NCI-H2029 treated with DMSO at 0.1 percent for 48 hours (cell line): Measurements from ENCODE around the gene SIL1.
A peak's percentile ranks its signal among the peaks of the same experiment; 100 is the strongest.
"Not testable (repeated sequence)": the region's sequence is repeated elsewhere in the genome, so short reads cannot be mapped to it uniquely, and the experiment has no call there.

Source experiments
- DNase-seq: peaks from one replicate; lab custom pipeline; 2025; lab: John Stamatoyannopoulos, UW

Gene SIL1

GRCh38 chr5:139105621-139106071, 92.5 kb downstream of the SIL1 start:
- peak; percentile 95 for DNase-seq

- DNase-seq: peak; percentile 89
Observed at GRCh38 chr5:139104577-139105276, 93.4 kb downstream of the SIL1 start.

DNA sequence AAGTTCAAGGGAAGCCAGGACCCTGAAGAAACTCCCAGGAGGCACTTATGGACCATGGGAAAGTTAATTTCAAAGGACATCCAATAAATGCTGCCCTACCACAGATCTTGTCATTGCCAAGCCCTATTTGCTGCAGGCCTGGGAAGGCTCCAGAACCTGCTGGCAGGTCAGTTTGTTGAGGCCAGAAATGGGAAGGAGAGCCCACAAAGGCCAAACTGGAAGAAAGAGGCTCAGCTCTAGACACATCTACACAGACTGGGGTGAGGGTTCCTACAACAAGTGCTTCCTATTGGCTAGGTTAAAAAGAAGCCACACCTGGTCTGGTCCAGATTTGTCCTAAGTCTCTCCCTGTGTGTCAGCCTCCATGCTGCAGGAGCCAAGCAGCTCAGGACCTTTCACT, 94.4 kb downstream of the SIL1 start:
- no peak for DNase-seq

GRCh38 chr5:139100825-139101224, 97.3 kb downstream of the SIL1 start:
- peak; percentile 39 for DNase-seq

GRCh38 chr5:139094154-139095131, 103.7 kb downstream of the SIL1 start:
- peak; percentile 75 for DNase-seq

- peak; percentile 44 for DNase-seq
Observed at GRCh38 chr5:139092741-139093343, 105.3 kb downstream of the SIL1 start.

- DNase-seq: no peak
Observed at GRCh38 chr5:139091439-139092156, 106.6 kb downstream of the SIL1 start.

DNA sequence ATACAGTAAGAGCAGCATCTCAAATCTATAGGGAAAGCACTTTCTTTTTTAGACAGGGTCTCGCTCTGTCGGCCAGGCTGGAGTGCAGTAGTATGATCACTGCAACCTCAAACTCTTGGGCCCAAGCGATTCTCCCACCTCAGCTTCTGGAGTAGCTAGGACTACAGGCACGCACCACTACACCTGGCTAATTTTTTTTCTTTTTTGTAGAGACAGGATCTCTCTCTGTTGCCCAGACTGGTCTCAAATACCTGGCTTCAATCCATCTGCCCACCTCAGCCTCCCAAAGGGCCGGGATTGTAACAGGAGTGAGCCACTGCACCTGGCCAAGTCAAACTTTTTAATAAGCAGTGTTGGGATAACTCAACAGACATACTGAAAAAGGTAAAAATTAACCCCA, 107.6 kb downstream of the SIL1 start:
- DNase-seq: no peak

DNA sequence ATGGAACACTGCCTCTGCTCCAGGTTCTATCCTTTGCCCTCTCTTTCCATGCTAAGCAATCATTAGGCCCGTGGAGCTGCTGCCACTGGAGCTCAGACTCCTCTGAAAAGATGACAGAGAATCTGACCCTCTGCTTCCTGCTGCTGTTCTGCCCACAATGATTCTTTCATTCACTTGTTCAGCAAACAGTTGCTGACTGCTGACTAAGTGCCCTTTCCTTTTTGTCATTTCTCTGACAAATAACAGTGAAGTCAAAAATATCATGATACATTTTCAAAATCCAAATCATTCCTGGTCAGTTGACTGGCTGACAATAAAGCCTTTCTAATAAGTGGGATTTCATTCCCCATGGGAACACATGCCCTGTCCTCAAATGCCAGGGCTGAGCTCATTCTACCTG, 110.1 kb downstream of the SIL1 start:
- DNase-seq: no peak

GRCh38 chr5:139082813-139083498, 115.2 kb downstream of the SIL1 start:
- DNase-seq: no peak

GRCh38 chr5:139079991-139080610, 118.1 kb downstream of the SIL1 start:
- DNase-seq: no peak

DNA sequence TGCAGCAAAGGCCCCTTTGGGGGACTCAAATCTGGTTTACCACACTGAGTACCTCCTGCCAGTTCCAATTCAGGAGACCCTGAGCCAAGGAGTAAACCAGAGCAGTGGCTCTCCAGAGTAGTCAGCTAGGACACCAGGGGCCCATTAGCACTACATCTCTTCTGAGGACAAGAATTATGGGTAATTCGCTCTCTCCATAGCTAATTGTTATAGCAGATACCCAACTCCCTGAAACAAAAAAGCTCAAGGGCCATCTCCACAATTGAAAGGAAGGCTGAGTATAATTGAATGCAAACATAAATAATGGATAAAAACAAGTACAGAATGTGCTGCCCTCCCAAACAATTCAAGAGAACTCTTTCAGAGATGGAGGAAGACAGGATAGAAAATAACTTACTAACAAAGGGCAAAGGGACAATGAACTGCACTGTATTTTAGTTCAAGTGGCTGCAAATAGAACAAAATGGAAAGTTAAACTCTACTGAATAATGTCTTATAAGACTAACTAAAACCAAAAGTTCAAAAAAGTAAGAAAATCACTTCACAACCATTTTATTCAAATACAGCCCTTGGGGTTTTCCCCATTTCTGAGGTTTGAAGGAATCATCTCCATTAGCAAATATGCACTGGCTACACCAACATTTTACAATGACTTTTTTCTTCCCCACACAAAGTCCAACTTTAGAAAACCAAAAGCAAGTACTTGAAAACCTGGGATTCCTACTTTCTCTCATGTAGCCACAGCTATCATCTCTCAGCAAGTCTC, 118.8 kb downstream of the SIL1 start:
- DNase-seq: no peak

DNA sequence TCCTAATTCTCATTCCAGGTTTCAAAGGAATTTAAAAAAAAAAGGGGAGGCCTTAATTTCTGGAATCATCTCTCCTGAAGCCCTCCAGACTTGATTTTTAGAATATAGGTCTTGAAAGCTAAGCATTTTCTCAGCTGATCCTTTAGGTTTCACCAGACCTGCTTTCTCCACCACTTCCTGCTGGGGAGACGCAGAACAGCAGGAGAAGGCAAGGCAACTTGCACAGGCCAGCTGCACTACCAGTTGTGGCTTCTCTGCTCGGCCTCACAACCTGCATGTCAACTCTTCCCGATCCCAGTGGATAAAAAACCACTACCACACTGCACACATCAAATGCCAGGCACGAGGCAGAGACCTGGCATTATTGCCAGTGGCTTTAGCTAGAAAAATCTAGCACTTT, 119.8 kb downstream of the SIL1 start:
- no peak for DNase-seq

DNA sequence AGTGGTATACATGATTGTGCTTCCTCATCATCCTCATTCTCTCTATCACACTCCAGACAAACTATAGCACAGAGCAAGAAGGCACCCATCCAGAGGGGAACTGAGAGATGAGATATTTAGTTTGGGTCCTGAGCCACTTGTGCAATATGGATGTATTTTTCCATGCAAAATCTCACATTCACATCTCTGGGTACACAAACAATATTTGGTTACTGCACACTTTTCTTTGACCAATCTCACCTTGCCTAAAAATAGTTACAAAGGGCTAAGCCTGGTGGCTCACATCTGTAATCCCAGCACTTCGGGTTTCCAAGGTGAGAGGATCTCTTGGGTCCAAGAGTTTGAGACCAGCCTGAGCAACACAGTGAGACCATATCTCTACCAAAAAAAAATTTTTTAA, 120.3 kb downstream of the SIL1 start:
- DNase-seq: no peak

DNA sequence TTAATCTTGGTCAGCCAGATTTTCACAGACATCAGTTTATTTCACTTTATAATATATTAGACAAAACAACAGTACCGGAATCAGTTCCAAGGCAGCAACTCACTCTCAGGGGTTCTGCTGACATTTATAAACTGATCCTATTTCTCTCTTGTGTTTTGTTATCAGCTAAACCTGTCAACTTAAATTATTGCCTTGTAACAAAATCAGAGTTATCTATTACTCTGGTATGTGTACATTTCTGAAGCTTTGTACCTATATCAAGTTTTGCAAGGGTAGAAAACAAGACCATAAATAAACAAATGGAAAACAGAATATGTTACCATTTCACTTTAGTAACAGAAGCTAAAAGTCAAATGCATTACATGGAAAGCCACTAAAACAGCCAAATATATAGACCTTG, 122.1 kb downstream of the SIL1 start:
- no peak for DNase-seq

DNA sequence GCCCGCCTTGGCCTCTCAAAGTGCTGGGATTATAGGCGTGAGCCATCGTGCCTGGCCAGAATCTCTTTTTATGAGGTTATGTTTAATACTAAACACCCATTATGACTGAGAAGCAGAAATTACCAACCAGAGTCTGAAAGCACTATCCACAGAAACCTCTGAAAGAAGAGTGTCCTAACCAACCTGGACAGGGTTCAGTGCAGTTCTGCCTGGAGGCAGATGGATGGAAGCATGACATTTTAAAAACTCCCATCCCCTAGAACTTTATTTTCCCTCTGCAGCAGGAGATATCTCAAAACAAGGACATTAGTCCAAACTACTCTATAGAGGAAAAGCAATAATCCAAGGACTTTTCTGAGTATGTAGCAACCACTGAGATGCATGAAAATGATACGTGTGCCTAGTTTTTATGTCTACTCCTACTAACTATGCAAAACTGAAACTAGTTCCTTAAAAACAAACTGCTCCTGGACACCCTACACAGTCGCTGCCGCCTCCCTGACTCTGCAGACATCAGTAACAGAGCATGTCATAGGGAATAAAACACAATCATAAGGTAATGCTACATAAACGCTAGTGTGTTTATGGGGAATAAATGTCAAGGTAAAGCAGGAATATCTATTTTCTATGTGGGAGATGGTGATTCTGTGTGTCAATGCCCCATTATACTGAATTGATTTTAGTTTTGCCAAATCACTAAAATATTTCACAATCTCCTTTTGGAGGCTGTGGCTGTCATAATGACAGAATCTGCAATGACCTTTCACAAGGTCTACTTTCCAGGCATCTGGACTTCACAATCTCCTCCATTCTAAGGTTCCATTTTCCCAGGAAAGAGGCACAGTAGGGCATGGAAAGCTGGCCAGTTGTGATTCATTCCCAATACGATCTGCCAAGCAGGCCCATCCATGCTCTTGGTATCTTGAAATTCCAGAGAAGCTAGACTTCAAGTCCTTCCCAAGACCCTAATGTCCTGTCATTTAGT, 122.8 kb downstream of the SIL1 start:
- DNase-seq: no peak

- DNase-seq: not testable (repeated sequence)
Observed at GRCh38 chr5:139073956-139074355, 124.2 kb downstream of the SIL1 start.

DNA sequence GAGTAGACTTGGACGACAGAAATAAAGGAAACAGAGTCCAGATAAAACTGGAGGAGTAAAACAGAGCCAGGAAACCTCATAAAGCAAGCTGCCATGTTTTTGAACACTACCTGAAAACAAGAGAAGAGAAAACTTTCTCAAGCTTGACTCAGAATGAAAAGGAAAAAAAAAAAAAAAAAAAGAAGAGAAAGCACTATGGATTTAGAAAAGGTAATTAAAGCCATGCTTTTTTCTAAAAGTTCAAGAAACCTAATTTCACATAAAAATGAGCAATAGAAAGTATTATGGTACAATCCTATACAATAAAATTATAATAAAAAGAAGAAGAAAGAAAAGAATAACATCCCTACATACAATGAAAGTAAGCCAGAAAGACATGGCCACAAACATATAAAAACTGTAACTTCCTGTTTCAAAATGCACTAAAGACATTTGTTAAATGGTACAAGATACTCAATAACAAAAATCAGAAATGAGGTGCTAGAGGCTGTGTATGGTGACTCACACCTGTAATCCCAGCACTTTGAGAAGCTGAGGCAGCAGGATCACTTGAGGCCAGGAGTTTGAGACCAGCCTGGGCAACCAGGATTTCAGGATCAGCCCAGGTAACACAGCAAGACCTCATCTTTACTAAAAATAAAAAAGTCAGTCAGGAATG, 129.5 kb downstream of the SIL1 start:
- DNase-seq: no peak
